ENCODE results near the gene BTN3A1.

BTN3A1 gene

GRCh38 chr6:26382121-26382520 is 20.0 kb upstream of the BTN3A1 start:
- H3K27me3 ChIP-seq (ENCODE audit: insufficient read depth, poor library complexity, severe bottlenecking): no peaks in the 10 kb centered on the region
- H3K9me3 ChIP-seq (ENCODE audit: severe bottlenecking): no peaks in the 10 kb centered on the region
- DNase-seq (ENCODE audit: low spot score) (no peak), ATAC-seq (ENCODE audit: low read depth) (no peak)
- H3K36me3 ChIP-seq (ENCODE audit: low read depth): no peaks in the 10 kb centered on the region
- H3K27ac ChIP-seq (ENCODE audit: poor library complexity, severe bottlenecking): no peak overlapping the region
- H3K4me3 ChIP-seq (ENCODE audit: severe bottlenecking): no peak overlapping the region
- TF ChIP-seq, protein P1, sequence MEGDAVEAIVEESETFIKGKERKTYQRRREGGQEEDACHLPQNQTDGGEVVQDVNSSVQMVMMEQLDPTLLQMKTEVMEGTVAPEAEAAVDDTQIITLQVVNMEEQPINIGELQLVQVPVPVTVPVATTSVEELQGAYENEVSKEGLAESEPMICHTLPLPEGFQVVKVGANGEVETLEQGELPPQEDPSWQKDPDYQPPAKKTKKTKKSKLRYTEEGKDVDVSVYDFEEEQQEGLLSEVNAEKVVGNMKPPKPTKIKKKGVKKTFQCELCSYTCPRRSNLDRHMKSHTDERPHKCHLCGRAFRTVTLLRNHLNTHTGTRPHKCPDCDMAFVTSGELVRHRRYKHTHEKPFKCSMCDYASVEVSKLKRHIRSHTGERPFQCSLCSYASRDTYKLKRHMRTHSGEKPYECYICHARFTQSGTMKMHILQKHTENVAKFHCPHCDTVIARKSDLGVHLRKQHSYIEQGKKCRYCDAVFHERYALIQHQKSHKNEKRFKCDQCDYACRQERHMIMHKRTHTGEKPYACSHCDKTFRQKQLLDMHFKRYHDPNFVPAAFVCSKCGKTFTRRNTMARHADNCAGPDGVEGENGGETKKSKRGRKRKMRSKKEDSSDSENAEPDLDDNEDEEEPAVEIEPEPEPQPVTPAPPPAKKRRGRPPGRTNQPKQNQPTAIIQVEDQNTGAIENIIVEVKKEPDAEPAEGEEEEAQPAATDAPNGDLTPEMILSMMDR (IDR thresholded peaks at IDR 0.05; ENCODE audit: poor library complexity, severe bottlenecking): no peak
- peaks cover 3% of the 10 kb centered on the region for H3K4me1 ChIP-seq (ENCODE audit: insufficient read depth, poor library complexity, severe bottlenecking)

GRCh38 chr6:26383624-26384417 is 18.3 kb upstream of the BTN3A1 start:
- Histone ChIP-seq H3K27me3 (ENCODE audit: insufficient read depth, poor library complexity, severe bottlenecking) (no peaks in the 10 kb centered on the region), H3K4me1 (ENCODE audit: insufficient read depth, poor library complexity, severe bottlenecking) (peaks cover 3% of the 10 kb centered on the region), H3K4me3 (ENCODE audit: severe bottlenecking) (peak overlapping the region; percentile 35), H3K9me3 (ENCODE audit: severe bottlenecking) (no peaks in the 10 kb centered on the region), H3K27ac (ENCODE audit: poor library complexity, severe bottlenecking) (peak overlapping the region; percentile 4), H3K36me3 (ENCODE audit: low read depth) (no peaks in the 10 kb centered on the region)
- peak; percentile 32; the same call in 2 of the 3 replicates for ATAC-seq (ENCODE audit: low read depth)
- DNase-seq (ENCODE audit: low spot score): no peak
- TF ChIP-seq, protein P1 (IDR thresholded peaks at IDR 0.05; ENCODE audit: poor library complexity, severe bottlenecking): no peak

DNA sequence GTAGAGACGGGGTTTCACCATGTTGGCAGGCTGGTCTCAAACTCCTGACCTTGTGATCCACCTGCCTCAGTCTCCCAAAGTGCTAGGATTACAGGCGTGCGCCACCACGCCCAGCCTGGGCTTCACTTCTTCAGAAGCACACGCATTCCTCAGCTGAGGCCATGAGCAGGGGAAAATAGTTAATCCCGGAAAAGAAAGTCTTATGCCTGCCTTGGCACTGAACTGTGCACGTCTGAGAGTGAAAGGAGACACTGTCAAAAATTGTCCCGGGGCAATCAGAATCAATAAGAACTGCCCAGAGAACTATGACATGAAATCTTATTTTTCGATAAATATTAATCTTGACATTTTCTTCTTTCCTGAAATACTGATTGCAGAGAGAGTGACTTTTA is 16.3 kb upstream of the BTN3A1 start:
- TF ChIP-seq, protein P1 (IDR thresholded peaks at IDR 0.05; ENCODE audit: poor library complexity, severe bottlenecking): no peak
- Histone ChIP-seq H3K27ac (ENCODE audit: poor library complexity, severe bottlenecking) (no peak overlapping the region), H3K4me1 (ENCODE audit: insufficient read depth, poor library complexity, severe bottlenecking) (peaks cover 3% of the 10 kb centered on the region), H3K4me3 (ENCODE audit: severe bottlenecking) (no peak overlapping the region), H3K36me3 (ENCODE audit: low read depth) (0 out of 2 replicates have a peak, but pooled peaks cover 5% of the 10 kb centered on the region), H3K27me3 (ENCODE audit: insufficient read depth, poor library complexity, severe bottlenecking) (no peaks in the 10 kb centered on the region), H3K9me3 (ENCODE audit: severe bottlenecking) (no peaks in the 10 kb centered on the region)
- no peak for ATAC-seq (ENCODE audit: low read depth)
- DNase-seq (ENCODE audit: low spot score): no peak

GRCh38 chr6:26387565-26387964 is 14.5 kb upstream of the BTN3A1 start:
- Histone ChIP-seq H3K4me1 (ENCODE audit: insufficient read depth, poor library complexity, severe bottlenecking) (peaks cover 3% of the 10 kb centered on the region), H3K9me3 (ENCODE audit: severe bottlenecking) (no peaks in the 10 kb centered on the region), H3K27me3 (ENCODE audit: insufficient read depth, poor library complexity, severe bottlenecking) (no peaks in the 10 kb centered on the region), H3K27ac (ENCODE audit: poor library complexity, severe bottlenecking) (no peak overlapping the region), H3K36me3 (ENCODE audit: low read depth) (0 out of 2 replicates have a peak, but pooled peaks cover 5% of the 10 kb centered on the region), H3K4me3 (ENCODE audit: severe bottlenecking) (no peak overlapping the region)
- ATAC-seq (ENCODE audit: low read depth) (no peak), DNase-seq (ENCODE audit: low spot score) (no peak)
- TF ChIP-seq, protein P1 (IDR thresholded peaks at IDR 0.05; ENCODE audit: poor library complexity, severe bottlenecking): no peak

GRCh38 chr6:26388014-26388413 is 14.1 kb upstream of the BTN3A1 start:
- Histone ChIP-seq H3K36me3 (ENCODE audit: low read depth) (0 out of 2 replicates have a peak, but pooled peaks cover 5% of the 10 kb centered on the region), H3K9me3 (ENCODE audit: severe bottlenecking) (no peaks in the 10 kb centered on the region), H3K27ac (ENCODE audit: poor library complexity, severe bottlenecking) (no peak overlapping the region), H3K27me3 (ENCODE audit: insufficient read depth, poor library complexity, severe bottlenecking) (no peaks in the 10 kb centered on the region), H3K4me1 (ENCODE audit: insufficient read depth, poor library complexity, severe bottlenecking) (peaks cover 3% of the 10 kb centered on the region), H3K4me3 (ENCODE audit: severe bottlenecking) (no peak overlapping the region)
- ATAC-seq (ENCODE audit: low read depth) (no peak), DNase-seq (ENCODE audit: low spot score) (no peak)
- TF ChIP-seq, protein P1 (IDR thresholded peaks at IDR 0.05; ENCODE audit: poor library complexity, severe bottlenecking): no peak

All from RWPE2 (cell line).